Germinal center (tissue), 1 donor: ENCODE data around the gene NDUFS5.
"Not testable (repeated sequence)": the region's sequence is repeated elsewhere in the genome, so short reads cannot be mapped to it uniquely, and the experiment has no call there.

ENCODE experiments used
- DNase-seq: peaks from one replicate; pipeline ENCODE4 v3.0.0; 2012; ENCODE audit warnings: mixed read lengths, low spot score

The NDUFS5 gene

DNA sequence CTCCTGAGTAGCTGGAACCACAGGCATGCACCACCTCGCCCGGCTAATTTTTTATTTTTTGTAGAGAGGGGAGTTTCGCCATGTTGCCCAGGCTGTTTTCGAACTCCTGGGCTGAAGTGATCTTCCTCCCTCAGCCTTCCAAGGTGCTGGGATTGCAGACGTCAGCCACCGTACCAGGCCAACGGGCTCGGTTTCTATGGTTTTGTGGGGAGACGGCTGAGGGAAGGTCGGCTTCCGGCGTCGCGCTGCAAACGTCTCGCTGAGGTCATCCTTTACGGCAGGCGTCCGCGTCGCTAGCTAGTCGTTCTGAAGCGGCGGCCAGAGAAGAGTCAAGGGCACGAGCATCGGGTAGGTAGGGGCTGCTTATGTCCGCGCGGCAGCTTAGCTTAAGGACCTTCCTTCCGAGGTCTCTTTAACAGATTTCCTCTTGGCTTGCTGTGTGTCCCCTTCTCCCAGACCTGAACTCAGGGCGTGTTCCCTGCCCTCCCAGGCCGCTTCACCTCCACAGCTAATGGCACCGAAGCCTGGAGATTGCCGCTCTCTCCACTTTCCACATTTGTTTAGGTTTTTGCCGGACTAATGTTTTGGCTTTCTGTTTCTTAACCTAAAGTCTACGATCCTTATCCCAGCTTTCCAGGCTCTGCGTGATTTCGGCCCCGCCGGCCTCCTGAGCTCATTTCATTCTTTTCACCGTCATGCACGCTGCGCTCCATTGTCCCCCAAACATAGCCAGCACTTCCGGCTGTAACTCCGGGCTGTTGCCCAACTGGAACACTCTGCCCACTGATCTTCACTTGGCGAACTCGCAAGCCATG lies at the start of gene NDUFS5:
TSS of gene NDUFS5 (plus strand) at position 300 of the 815 bp plus-strand sequence. CDS start 2,375 bp downstream, outside the sequence.
- peak; percentile 69 for DNase-seq

DNA sequence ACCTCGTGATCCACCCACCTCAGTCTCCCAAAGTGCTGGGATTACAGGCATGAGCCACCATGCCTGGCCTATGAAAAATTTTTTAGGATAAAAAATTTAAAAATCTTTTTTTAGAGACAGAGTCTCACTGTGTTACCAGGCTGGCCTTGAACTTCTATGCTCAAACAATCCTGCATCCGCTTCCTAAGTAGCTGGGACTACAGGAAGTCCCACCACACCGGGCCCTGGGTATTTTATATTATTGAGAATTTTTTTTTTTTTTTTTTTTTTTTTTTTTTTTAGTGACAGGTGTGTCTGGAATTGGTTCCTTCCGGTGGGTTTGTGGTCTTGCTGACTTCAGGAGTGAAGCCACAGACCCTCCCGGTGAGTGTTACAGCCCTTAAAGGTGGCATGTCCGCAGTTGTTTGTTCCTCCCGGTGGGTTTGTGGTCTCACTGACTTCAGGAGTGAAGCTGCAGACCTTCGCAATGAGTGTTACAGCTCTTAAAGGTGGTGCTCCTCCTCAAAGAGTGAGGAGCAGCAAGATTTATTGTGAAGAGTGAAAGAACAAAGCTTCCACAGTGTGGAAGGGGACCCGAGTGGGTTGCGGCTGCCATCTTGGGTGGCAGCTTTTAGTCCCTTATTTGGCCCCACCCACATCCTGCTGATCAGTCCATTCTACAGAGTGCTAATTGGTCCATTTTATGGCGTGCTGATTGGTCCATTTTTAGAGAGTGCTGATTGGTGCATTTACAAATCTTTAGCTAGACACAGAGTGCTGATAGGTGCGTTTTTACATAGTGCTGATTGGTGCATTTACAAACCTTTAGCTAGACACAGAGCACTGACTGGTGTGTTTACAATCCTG lies 48.5 kb upstream of the NDUFS5 start:
- not testable (repeated sequence) for DNase-seq

DNA sequence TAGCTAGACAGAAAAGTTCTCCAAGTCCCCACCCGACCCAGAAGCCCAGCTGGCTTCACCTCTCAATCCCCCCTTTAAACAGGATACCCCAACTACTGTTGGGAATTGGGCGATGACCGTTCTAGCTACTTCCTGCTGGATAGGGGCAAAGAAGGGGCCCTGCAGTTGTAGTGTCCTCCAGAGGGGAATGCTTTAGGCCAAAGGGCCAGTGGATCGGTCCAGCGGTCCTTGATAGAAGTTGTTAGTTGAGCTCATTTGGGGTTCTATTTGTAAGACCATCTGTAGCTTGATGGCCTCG lies 48.0 kb upstream of the NDUFS5 start:
- DNase-seq, result not testable (repeated sequence)

DNA sequence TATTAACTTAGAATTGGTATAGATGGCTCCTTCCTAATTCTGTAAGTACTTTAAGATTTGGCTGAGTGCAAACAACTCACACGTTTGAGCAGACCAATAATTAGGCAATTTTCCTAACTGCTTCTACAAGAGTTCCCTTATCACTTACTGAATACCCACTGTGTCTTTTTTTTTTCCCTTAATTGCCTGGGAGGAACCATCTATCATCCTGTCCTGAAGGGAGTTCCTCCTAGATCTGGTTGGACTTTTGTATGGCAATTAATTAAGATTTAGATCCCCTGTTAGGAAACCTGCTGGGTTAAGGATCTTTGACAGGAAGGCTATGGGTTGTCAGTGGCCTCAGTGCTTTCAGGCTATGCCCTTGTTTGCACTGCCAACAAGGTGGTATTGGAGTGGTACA lies 46.8 kb upstream of the NDUFS5 start:
- DNase-seq, result not testable (repeated sequence)

DNA sequence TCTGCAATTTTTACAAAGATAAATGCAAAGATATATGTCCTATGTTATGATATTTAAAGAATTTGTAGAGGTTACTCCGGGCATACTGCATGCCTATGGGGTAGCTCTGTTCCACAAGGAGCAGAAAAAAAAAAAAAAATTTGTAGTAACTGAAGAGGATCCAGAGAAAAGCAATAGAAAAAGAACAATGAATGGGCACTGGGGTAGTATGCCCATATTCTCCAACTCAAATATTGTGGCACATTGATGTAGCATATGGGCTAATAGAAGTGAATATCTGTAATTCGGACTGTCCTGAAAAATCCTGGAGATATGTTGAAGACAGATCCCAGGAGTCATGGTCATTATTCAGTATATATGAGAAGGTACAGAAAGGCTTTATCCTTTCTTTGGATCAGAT lies 36.2 kb upstream of the NDUFS5 start:
- no peak for DNase-seq

DNA sequence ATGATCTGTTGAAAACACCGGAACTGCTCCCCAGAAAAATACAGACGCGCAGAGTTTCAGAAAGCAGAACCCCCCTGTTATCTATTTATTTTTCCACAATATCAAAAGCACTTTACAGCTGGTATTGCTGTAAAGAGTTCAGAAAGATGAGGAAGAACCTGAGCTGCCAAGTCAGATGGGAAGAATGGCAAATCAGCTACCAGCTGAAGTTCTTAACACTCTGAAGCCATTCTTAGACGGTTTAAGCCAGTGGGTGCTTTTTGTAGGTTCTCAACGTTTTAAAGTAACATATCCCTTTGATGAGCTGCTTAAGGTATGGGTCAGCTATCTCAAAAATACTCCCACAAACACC lies 35.8 kb upstream of the NDUFS5 start:
- DNase-seq, result no peak

DNA sequence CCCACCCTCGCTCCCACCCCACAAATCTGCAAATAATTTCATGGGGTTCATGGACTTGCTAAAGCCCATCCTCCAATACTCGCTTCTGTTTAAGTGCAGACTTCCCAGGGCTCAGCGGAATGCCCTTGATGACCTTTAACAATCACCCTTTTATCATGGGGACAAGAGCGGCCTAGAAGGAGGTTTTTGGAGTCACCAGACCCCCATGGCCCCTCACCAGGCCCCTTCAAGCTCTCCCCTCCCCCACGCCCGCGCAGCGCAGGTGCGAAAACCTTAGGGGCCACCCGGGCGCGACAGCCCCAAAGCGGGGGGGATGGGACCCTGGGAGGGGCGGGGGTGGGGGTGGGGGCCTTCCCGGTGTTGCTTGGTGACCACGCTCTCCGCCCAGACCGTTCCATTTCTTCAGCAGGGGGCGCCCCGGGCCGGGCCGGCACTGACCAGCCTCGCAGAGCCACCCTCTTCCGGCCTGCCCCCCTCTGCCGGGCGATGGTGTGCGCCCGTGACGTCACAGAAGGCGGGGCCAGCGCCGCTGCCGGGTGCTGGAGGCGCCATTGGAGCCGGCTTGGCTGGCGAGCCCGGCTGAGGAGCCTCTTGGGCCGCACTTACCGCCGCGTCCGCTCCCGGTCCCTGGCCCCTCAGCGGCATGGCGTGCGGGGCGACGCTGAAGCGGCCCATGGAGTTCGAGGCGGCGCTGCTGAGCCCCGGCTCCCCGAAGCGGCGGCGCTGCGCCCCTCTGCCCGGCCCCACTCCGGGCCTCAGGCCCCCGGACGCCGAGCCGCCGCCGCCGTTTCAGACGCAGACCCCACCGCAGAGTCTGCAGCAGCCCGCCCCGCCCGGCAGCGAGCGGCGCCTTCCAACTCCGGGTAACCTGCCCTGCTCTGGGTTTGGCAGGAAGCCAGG lies 35.2 kb upstream of the NDUFS5 start, which contains the start of gene AKIRIN1:
TSS of gene AKIRIN1 (plus strand) at position 539 of the 900 bp plus-strand sequence. CDS start at position 644, 105 bp downstream.
- DNase-seq, result peak; percentile 96

DNA sequence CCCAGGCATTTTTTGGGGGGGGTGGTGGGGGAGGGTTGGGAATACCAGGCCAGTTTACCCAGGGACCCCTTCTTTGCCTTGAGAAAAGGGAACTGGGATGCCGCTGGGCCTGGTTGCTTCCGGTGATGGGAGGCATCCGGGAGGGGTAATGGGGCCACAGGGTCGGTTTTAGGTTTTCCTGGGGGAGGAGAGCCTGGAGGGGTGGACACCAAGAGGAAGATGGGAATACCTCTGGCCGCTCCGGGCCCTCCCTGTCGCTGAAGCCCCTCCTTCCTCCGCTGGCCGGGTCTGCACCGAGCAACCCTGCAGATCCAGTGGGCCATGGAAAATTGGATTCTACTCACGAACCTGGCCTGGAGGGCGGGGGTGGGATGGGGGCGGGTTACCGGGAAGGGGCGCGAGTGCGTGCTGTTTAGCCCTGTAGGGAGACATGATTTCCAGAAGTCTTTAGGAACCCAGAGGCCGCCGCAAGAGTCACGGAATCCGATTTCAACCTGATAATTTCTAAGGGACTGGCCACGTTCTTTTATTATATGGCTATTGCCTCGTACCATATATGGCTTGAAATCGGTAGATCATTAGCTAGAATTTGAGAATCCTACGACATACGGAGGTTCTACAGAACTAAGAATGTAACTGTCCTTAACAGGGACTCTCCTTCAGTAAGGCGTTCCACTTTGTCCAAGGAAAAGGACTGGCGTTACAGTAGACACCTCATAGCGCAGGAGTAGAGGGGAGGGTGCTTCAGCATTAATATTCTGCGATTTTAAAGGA lies 34.3 kb upstream of the NDUFS5 start:
- peak; percentile 30 for DNase-seq

DNA sequence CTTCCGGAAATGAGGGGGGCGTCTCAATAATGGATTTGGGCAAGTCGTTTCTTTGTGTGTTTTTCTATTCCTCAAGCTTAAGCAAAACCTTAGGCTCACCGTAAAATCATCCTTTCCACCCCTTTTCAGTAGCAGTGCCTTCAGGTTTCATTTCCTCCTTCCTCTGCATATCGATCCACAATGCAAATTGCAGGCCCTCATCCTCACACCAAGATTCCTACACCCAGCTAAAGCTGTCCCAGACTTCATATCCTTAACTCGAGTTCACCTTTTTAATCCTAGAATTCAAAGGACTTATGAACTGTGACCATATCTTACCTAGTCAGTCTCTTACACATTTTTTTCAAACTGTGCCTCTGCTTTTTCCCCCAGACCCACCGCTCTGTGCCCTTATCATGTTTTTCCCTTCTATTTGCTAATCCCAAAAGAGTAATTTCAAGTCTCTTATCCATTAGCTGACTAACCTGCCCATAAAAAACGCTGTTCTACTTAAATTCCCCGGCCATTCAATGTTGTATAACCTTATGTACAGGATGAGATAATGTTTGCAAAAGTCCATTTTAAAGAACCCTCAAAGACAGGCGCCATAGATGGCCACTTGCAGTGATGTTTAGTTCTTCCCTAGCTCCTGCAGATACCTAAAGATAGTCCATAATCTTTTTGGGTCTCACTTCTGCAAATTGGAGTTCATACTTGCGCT lies 33.6 kb upstream of the NDUFS5 start:
- DNase-seq, result peak; percentile 36

DNA sequence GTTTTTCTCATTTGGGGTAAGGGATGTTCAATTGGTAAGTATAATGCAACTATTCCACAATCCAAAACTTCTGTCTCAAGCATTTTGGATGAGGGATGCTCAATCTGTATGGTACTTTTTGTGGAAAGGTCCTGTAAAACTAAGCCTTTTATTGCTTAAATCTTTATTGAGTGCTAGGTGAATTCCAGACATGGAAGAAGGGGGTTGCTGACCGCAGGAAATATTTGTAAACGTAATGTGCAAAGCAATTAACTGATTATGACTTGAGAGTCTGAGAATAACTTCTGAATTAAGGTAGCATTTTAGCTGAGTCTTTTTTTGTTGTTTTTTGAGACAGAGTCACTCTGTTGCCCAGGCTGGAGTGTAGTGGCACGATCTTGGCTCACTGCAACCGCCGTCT lies 32.0 kb upstream of the NDUFS5 start:
- DNase-seq, result no peak

DNA sequence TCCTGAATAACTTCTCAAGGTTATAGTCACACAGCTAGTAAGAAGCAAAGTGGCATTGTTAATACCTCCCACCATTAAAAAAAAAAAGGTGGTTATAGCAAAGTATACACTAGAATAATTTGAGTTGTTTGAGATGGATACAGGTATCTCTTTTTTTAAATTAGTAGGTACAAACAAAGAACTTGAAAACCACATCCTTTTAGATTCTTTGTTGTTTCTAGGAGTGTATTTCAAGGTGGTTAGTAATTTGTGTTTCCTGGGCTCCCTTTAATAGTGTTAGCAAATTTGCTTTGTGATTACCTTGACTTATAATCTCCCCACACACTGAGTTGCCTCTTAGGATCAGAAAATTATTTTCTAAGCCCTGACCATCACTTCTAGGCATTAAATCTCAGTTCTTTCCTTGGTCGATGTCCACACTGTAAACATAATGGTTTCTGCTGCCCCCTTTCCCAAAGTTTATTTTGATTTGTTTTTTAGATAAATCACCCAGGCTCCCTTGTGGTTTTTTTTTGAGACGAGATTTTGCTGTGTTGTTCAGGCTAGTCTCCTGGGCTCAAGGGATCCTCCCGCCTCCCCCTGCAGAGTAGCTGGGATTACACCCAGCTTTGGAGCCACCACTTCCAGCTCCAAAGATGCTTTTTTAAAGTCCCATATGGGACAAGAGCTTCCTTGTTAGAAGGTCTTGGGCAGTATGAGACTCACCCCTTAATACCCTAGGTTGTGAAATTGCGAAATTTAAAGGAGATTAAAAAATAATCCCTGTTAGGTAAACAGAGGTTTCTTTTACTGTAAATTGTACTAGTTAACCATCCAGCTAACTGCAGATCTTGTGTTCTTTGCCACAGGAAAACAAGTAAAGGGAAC lies 28.9 kb upstream of the NDUFS5 start:
- no peak for DNase-seq

DNA sequence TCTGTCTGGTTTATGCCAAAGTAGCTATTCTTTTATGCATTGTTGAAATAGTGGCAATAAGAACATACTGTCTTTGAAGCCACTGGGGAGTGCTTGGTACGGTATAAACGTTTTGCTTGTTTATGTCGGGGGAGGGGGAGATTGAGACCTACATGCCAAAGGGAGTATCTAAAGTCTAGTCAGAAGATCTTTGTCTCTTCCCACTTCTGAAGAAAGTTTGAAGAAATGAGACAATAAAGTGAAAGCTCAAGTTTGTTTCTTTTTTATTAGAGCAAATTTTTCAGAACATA lies 28.3 kb upstream of the NDUFS5 start:
- DNase-seq, result no peak

DNA sequence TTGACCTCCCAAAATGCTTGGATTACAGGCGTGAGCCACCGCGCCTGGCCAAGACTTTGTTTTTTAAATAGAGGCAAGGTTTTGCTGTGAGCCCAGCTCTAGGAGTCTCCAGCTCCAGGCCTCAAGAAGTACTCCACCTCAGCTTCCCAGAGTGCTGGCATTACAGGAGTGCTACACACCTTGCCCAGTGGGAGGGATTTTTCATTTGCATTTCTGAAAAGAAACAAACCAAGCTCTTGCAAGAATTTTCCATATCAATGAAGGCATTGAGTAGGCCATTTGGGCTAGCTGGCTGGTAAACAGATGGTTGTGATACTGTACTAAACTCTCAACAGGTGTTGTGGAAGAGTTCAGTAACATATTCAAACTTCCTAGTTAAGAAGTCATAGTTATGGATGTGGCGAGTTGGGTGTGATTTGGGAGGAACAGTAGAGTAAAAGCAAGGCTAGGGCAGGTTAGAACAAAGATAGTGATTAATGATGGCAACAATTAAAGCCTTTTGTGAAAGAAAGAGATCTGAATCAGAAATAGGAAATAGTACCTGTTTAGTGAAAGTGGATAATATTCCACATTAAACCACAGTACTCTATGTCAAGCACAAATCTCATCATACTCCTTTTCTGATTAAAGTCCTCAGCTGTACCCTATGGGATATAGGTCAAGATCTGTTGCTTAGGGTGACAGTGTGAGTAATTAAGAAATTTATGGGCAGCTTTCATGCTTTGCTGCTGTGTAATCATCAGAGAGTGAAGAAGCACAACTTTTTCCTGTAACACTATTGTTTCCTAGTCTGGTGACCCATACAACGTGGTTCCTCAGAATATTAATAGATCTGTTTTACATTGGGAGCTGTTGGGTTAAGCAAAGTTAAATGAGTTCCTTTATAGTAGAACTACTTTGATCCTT lies 24.4 kb upstream of the NDUFS5 start:
- no peak for DNase-seq

DNA sequence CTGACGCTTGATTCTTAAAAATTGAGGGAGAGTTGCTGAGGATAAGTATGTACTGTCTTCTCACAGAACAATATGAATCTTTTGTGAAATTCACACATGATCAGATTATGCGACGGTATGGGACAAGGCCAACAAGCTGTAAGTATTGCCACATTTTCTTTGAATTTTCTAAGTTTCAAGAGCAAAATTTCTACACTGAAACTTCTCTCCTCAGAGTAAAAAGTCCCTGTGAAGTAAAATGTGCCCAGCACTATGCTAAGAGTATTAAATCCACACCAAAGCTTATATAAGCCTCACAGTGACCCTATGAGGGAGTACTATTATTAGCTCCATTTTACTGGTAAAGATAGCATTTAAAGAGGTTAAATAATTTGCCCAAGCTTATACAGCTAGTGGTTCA lies 22.9 kb upstream of the NDUFS5 start:
- no peak for DNase-seq

DNA sequence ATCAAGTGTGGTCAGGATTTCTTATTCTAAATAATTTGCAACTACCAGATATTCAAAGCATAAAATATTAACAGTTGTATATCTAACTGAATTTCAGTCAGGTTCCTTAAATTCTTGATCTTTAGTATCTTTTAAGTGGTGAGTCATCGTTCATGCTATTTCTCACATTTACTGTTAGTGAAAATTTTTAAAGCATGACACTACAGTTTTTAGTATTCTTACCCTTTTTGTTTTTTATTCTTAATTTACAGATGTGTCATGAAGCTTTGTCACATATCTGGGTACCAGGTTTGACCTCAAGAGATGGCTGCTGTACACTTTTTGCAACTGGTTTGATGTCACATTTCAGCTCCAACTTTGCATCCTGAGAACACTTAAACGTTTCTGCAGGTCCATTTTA lies 22.4 kb upstream of the NDUFS5 start:
- DNase-seq, result no peak

DNA sequence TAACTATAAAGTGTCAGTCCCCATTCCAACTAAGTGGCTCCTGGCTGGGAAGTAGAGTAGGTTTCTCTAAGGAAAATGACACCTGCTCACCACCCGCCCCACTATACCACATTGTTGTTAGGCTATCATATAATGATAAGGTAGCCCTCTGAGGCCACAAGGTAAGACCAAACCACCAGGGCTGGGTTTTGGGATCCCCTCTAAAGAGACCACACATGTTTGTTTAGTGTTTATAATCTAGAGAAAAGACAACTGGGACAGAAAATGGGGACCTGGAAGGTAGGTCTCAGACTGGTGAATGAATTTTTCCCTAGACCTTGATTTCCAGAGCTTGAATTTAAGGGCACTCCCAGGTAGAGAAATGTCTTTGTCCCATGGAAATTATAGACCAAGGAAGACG lies 19.9 kb upstream of the NDUFS5 start:
- no peak for DNase-seq

DNA sequence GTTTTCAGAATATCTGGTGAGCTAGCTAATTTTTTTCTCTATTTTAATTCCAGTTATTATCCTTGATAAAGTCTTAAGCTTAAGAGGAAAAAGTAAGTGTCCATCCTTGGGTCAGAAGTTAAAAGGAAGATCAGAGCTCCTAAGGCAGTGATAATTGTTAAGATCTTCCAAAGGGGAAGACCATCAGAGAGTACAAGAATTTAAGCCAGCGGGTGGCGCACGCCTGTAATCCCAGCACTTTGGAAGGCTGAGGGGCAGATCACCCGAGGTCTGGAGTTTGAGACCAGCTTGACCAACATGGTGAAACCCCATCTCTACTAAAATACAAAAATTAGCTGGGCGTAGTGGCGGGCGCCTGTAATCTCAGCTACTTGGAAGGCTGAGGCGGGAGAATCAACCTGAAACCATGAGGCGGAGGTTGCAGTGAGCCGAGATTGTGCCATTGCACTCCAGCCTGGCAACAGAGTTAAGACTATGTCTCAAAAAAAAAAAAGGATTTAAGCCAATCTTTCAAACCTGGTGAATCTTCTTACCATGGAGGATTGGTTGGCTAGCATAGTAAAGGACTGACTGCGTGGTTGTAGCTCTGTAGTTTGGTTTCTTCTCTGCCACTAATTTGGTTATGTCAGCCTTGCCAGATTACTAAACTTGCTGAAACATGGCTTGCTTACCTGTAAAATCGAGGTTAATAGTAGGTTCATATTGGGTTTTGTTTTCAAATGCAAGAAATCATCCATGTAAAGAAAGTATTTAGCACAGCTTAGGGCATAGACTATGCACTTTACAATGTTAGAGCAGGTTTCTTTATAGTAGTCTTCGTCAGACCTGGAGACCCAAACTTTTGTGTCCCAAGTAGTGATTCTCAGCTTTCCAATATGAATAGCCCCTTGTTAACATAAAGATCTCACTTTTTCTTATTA lies 19.2 kb upstream of the NDUFS5 start:
- DNase-seq, result no peak

DNA sequence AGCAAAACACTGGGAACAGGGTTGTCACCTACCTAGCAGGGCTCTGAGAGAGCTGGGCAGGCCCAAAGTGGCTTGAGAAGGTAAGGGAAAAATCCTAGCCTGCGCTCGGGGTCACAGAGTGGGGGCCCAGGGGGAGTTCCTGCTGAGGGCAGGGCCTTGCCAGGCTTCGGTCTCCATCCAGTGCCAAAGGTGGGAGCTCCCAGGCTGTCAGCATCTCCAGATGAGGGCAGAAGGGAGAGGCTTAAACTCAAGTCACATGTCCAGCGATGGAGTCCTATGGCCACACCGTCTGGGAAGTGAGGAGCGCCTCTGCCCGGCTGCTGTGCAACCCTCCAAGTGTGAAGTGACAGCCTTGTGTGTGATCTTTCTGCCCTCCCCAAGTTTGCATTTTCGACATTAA lies 11.2 kb upstream of the NDUFS5 start:
- not testable (repeated sequence) for DNase-seq
